OCI-LY7 (cell line): Measurements from ENCODE around the gene RBM33. TPM values are rescaled to one million over a fixed set of nuclear protein-coding genes. Genes with fewer than 3 reads are reported as not detected.

ENCODE experiments used
- BruUV-seq: library from RNA; stranded (reverse); fragments of 400-500 nt; replicated peaks from 2 replicates; lab custom pipeline; 2021; lab: Mats Ljungman, UMichigan
- CTCF ChIA-PET: fragments of 300-600 bp; sonication (Branson Sonifier 250); formaldehyde crosslinking; loops from one replicate; lab custom pipeline; 2022; ENCODE audit warnings: antibody characterized with exemption; ENCODE audit not compliant: unreplicated experiment; lab: Charles Lee
- POLR2A ChIA-PET: fragments of 300-600 bp; sonication (Branson Sonifier 250); formaldehyde crosslinking; loops from one replicate; lab custom pipeline; 2022; ENCODE audit warnings: antibody characterized with exemption; lab: Charles Lee
- DNase-seq: peaks from one replicate; pipeline ENCODE4 v3.0.0-alpha.2; 2015; ENCODE audit warnings: low spot score
- H2AFZ ChIP-seq: fragments of 200-600 bp; sonication (generic), shearing (Covaris generic); 2 replicates; pipeline ENCODE4 v1.6.1; 2014; ENCODE audit warnings: mild to moderate bottlenecking, antibody characterized with exemption, low read length, moderate library complexity
- H3K27ac ChIP-seq: fragments of 200-600 bp; sonication (generic); 2 replicates; pipeline ENCODE4 v1.5.1; 2014; ENCODE audit warnings: mixed run types, low read depth, mild to moderate bottlenecking, moderate library complexity, low read length, inconsistent platforms; ENCODE audit not compliant: poor library complexity, severe bottlenecking
- H3K36me3 ChIP-seq: fragments of 200-600 bp; sonication (generic); 2 replicates; pipeline ENCODE4 v1.6.1; 2014; ENCODE audit warnings: mild to moderate bottlenecking, antibody characterized with exemption, low read length, moderate library complexity, mixed read lengths; ENCODE audit not compliant: insufficient read depth
- H3K4me1 ChIP-seq: fragments of 200-600 bp; sonication (generic); 2 replicates; pipeline ENCODE4 v1.5.1; 2014; ENCODE audit warnings: mild to moderate bottlenecking, low read length; ENCODE audit not compliant: insufficient read depth, poor library complexity, severe bottlenecking
- H3K4me2 ChIP-seq: fragments of 200-600 bp; sonication (generic); 2 replicates; pipeline ENCODE4 v1.6.1; 2014; ENCODE audit warnings: mild to moderate bottlenecking, low read length
- H3K4me3 ChIP-seq: fragments of 200-600 bp; sonication (generic); 2 replicates; pipeline ENCODE4 v1.5.1; 2014; ENCODE audit warnings: mild to moderate bottlenecking, low read depth, low read length; ENCODE audit not compliant: poor library complexity, severe bottlenecking
- H3K79me2 ChIP-seq: fragments of 200-600 bp; sonication (generic); 2 replicates; pipeline ENCODE4 v1.6.1; 2016; ENCODE audit warnings: low read depth, mild to moderate bottlenecking, low read length, moderate library complexity, mixed read lengths; ENCODE audit not compliant: insufficient read depth
- H3K9me2 ChIP-seq: fragments of 200-600 bp; sonication (generic); 2 replicates; pipeline ENCODE4 v1.6.1; 2016; ENCODE audit warnings: mild to moderate bottlenecking, low read length, mixed read lengths; ENCODE audit not compliant: insufficient read depth
- H3K9me3 ChIP-seq: fragments of 200-600 bp; sonication (generic); 2 replicates; pipeline ENCODE4 v1.6.1; 2014; ENCODE audit warnings: mild to moderate bottlenecking, mixed run types, low read length, mixed read lengths
- H4K20me1 ChIP-seq: fragments of 200-600 bp; sonication (generic); 2 replicates; pipeline ENCODE4 v1.6.1; 2014; ENCODE audit warnings: mild to moderate bottlenecking, antibody characterized with exemption, low read length, moderate library complexity, mixed read lengths; ENCODE audit not compliant: insufficient read depth
- CTCF ChIP-seq: fragments of 200-600 bp; sonication (generic); conservative IDR thresholded peaks from 2 replicates; pipeline ENCODE4 v1.5.1; 2014; ENCODE audit warnings: mild to moderate bottlenecking, antibody characterized with exemption, low read length, moderate library complexity, mixed read lengths
- EZH2phosphoT487 ChIP-seq: fragments of 200-600 bp; sonication (generic); IDR thresholded peaks from 2 replicates; pipeline ENCODE4 v1.6.1; 2018; ENCODE audit warnings: low read depth, borderline replicate concordance, mild to moderate bottlenecking, mixed run types, antibody characterized with exemption, low read length, moderate library complexity, mixed read lengths
- intact Hi-C: fragments of 100-400 bp; cut with micrococcal nuclease; formaldehyde crosslinking; loops from one replicate; pipeline ENCODE4 v1.10.0; 2022; ENCODE audit not compliant: unreplicated experiment
- total RNA-seq, 2 experiments: library from RNA; depleted of rRNA in 1 of 2; stranded (reverse); fragments of >200 nt in 1 of 2; shearing (Covaris generic) in 1 of 2; gene quantifications; 2 replicates each; pipeline ENCODE4 v1.2.3, GENCODE V29; 2014 to 2022

Gene RBM33
- total RNA-seq, 2 experiments from 2014 or later: 67.6 to 127 TPM

GRCh38 chr7:155785536-155785935 is 141.1 kb downstream of the RBM33 start:
- no peaks in the 10 kb centered on the region for H4K20me1 ChIP-seq
- peaks cover 31% of the 10 kb centered on the region for H3K36me3 ChIP-seq
- H3K4me1 ChIP-seq: no peaks in the 10 kb centered on the region
- DNase-seq: no peak
- TF ChIP-seq EZH2phosphoT487 (no peak), CTCF (no peak)
- H3K27ac ChIP-seq: no peak overlapping the region
- H3K4me2 ChIP-seq: no peak overlapping the region
- POLR2A ChIA-PET: interaction anchor here (0.6 kb wide), 1 partner anchor 975 kb away, joined by 3 read pairs; no protein-coding TSS in a partner anchor
- CTCF ChIA-PET: interaction anchor here (0.5 kb wide), 1 partner anchor 878 kb away, joined by 3 read pairs; no protein-coding TSS in a partner anchor
- no peaks in the 10 kb centered on the region for H3K9me3 ChIP-seq
- H2AFZ ChIP-seq: no peak overlapping the region
- no TSS peak for BruUV-seq
- H3K79me2 ChIP-seq: no peaks in the 10 kb centered on the region
- intact Hi-C loops: no loop called here
- H3K9me2 ChIP-seq: no peaks in the 10 kb centered on the region
- no peak overlapping the region for H3K4me3 ChIP-seq

GRCh38 chr7:155786491-155786890 is 142.0 kb downstream of the RBM33 start:
- POLR2A ChIA-PET: interaction anchor here (0.6 kb wide), 1 partner anchor 974 kb away, joined by 3 read pairs; no protein-coding TSS in a partner anchor
- Histone ChIP-seq H3K27ac (no peak overlapping the region), H3K4me1 (no peaks in the 10 kb centered on the region), H2AFZ (no peak overlapping the region), H3K79me2 (no peaks in the 10 kb centered on the region), H3K9me3 (no peaks in the 10 kb centered on the region), H3K4me3 (no peak overlapping the region), H4K20me1 (no peaks in the 10 kb centered on the region), H3K36me3 (peaks cover 24% of the 10 kb centered on the region), H3K9me2 (no peaks in the 10 kb centered on the region), H3K4me2 (no peak overlapping the region)
- CTCF ChIA-PET: no interaction called here
- TSS peak; percentile 44 for BruUV-seq
- intact Hi-C loops: no loop called here
- no peak for TF ChIP-seq EZH2phosphoT487
- TF ChIP-seq CTCF: no peak
- DNase-seq: no peak

GRCh38 chr7:155787171-155787851 is 142.8 kb downstream of the RBM33 start:
- no peak overlapping the region for H3K4me2 ChIP-seq
- H3K4me1 ChIP-seq: no peaks in the 10 kb centered on the region
- H3K9me3 ChIP-seq: no peaks in the 10 kb centered on the region
- BruUV-seq: no TSS peak
- DNase-seq: no peak
- H4K20me1 ChIP-seq: no peaks in the 10 kb centered on the region
- H2AFZ ChIP-seq: no peak overlapping the region
- no peaks in the 10 kb centered on the region for H3K79me2 ChIP-seq
- ChIA-PET CTCF (no interaction called here), POLR2A (no interaction called here)
- no peaks in the 10 kb centered on the region for H3K9me2 ChIP-seq
- intact Hi-C loops: no loop called here
- H3K4me3 ChIP-seq: no peak overlapping the region
- H3K27ac ChIP-seq: no peak overlapping the region
- peaks cover 23% of the 10 kb centered on the region for H3K36me3 ChIP-seq
- no peak for TF ChIP-seq EZH2phosphoT487
